ENCODE measurements around the gene PDAP1. TPM values are rescaled to one million over a fixed set of nuclear protein-coding genes. Genes with fewer than 3 reads are reported as not detected.

PDAP1 gene, protein sequence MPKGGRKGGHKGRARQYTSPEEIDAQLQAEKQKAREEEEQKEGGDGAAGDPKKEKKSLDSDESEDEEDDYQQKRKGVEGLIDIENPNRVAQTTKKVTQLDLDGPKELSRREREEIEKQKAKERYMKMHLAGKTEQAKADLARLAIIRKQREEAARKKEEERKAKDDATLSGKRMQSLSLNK
- total RNA-seq, result 10 to 100 TPM; 34.6 to 88.5 (median 62.6) TPM

DNA sequence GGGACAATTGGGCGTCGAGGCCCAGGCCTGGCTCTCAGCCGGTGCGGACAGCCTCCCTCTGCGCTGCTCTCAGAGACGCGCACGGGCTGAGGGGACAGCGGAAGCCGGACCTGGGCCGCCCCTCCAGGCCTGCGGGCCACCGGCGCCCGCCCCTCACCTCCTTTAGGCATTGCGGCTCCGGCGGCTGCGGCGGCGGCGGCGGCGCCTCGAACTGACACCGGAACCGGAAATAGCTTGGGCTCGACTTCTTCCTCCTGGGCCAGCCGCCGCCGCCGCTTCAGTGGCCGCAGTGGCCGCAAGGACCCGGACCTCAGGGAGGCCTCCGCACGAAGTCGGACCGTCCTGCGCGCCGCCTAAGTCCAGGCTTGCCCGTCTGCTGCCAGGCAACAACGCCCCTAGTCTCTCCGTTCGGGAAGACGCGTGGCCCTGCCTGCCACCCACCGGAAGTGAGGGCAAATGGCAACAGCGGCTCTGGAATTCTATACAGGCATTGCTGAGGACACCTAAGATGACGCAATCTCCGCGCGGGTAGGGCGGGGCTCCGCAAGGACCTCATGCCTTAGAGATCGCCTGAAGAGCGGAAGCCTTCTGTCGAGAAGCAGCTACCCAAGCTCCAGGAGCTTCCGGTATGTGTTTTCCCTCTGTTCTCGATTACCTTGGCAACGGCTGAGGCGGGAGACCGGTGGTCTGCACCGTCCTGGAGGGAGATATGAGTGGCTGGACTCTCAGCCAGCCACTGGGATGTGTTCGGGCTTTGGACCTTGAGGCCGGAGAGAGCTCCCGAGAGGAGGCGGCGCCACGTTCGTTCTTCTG, at the start of gene PDAP1, which contains the start of gene BUD31:
Gene PDAP1 (minus strand): TSS at position 219 of the 813 bp plus-strand sequence. CDS start 49 bp downstream, at position 170.
Gene BUD31 (plus strand): TSS at position 591 of the 813 bp plus-strand sequence. CDS start 2,124 bp downstream, outside the sequence.
- TF ChIP-seq, protein P1, sequence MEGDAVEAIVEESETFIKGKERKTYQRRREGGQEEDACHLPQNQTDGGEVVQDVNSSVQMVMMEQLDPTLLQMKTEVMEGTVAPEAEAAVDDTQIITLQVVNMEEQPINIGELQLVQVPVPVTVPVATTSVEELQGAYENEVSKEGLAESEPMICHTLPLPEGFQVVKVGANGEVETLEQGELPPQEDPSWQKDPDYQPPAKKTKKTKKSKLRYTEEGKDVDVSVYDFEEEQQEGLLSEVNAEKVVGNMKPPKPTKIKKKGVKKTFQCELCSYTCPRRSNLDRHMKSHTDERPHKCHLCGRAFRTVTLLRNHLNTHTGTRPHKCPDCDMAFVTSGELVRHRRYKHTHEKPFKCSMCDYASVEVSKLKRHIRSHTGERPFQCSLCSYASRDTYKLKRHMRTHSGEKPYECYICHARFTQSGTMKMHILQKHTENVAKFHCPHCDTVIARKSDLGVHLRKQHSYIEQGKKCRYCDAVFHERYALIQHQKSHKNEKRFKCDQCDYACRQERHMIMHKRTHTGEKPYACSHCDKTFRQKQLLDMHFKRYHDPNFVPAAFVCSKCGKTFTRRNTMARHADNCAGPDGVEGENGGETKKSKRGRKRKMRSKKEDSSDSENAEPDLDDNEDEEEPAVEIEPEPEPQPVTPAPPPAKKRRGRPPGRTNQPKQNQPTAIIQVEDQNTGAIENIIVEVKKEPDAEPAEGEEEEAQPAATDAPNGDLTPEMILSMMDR (IDR thresholded peaks at IDR 0.05; ENCODE audit: low read depth), result no peak

DNA sequence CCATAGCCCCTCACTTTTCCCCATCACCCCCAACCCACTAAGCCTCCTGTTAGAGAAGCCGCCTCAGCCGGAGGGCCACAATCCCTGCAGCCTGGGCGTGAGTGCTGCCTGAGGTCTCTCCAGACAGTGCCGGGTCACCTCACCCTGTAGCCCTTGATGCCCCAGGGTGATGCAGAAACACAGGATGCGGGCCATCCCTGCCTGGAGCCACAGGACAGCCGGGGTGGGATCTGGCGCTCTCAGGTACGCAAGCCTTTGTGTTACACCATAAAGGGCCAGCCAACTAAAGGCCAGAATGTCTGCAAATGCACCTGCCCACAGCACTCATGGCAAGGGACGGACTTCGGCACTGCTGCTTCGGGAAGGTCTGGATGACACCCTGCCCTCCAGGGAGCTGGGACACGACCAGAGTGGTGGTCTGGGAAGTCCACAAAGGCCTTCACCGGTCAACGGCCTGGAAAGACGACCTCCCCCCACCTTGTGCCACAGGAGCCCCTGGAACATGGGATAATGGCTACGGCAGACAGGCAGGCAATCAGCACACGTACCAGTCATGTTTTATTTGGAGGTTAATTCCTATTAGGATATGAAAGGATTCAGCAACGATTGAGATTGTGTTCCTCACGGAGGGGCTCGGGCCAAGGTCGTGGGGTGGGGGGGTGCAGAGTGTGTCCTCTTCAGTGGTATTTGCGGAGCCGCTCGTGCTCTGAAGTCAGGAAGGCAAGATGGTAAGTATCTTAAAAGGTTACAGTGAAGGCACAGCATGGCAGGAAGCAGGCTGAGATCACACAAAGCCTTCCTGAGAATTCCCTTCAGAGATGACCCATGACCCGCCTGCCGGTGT, 49.5 kb upstream of the PDAP1 start:
- TF ChIP-seq, protein P1 (IDR thresholded peaks at IDR 0.05; ENCODE audit: low read depth), result no peak

DNA sequence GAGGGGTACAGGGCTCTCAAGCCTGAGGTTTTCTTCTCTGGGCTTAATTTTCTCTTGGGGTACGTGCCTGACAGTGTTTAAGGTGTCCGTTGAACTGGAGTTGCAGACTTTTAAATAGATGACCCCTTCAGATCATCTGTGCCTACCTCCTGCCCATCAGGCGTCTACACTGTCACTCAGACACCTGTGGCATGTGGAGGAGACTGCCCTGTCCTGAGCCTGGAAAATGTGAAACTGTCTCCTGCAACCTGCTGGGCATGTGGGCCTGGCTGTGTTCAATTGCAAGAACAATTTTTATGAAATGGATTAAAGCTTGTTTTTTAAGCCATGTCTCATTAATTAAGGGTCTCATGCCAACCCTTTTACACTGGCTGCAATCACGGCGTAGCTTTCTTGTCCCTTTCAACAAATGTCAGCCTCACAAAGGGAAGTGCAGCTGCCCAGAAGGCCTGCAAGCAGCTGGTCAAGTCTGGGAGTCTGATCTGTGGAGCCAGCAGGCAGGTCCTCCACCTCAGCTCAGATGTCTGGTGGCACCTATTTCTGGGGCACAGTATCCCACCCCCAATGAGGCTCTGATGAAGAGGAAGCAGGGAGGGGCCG, 48.8 kb upstream of the PDAP1 start:
- TF ChIP-seq, protein P1 (IDR thresholded peaks at IDR 0.05; ENCODE audit: low read depth), result no peak

DNA sequence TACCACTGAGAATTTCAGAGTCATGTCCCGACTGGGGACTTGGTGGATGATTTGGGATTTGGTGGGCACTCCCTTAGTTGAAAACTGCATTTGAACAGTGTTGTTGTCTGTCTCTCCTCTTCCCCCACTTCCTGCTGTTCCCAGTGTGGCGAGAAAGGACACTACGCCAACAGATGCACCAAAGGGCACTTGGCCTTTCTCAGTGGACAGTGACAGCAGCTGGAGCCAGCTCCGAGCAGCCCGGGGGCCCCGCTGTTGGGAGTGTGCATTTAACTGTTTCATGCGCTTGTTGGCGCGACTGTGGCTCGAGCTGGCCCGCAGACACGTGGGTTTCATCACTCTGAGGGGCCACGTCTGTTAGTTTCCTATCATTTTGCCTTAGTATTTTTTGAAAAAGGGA, 47.9 kb upstream of the PDAP1 start:
- TF ChIP-seq, protein P1 (IDR thresholded peaks at IDR 0.05; ENCODE audit: low read depth), result no peak

DNA sequence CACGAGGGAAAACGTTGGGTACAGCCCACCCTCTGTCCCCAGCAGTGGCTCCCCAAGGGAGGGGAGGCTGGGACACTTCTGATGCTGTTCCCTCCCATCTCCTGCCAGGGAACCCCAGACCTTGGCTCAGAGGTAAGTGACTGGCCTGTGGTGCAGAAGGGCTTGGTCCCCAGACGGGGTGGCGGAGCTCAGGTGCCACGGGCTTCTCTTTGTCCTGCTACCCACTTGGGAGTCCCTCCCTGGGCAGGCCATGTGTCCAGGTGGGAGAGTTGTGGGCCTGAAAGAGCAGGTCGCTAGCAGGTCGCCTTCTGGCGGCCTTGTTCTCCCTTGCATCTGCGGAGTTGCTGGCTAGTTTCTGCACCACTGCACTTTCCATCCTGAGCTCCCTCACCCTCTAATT, 47.5 kb upstream of the PDAP1 start:
- TF ChIP-seq, protein P1 (IDR thresholded peaks at IDR 0.05; ENCODE audit: low read depth), result no peak

DNA sequence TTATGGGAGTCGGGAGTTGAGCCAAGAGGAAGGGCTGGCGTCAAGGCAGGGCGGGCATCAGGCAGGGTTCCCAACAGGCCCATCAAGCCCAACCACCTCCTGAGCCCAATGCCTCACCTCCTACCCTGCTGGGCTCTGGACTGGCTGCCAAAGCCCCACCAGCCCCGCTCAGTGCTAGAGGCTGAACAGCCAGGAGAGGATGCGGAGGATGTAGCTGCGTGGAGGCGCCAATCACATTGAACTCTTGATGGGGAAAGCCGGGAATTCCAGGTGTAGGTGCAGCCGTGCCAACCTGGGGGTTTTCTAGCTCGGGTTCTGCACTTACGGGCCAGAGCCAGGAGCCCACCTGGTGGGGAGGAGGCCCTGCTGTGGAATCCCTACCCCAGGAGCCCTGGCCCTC, 44.7 kb upstream of the PDAP1 start:
- TF ChIP-seq, protein P1 (IDR thresholded peaks at IDR 0.05; ENCODE audit: low read depth), result no peak
